NT2/D1 (cell line): ENCODE data around the gene ADD3.

Experiments
- SUZ12 ChIP-seq: IDR thresholded peaks from 2 replicates; pipeline ENCODE4 v1.6.1; 2011; ENCODE audit not compliant: insufficient read length, insufficient read depth; ENCODE audit errors: extremely low read depth
- ZNF274 ChIP-seq: IDR thresholded peaks from 2 replicates; pipeline ENCODE4 v1.6.1; 2011; ENCODE audit warnings: mild to moderate bottlenecking, low read depth, low read length

GRCh38 chr10:110057456-110057855, 49.7 kb downstream of the ADD3 start:
- TF ChIP-seq ZNF274 (no peak), SUZ12 (no peak)
